ENCODE results near the gene TRIM43B. TPM values are rescaled to one million over a fixed set of nuclear protein-coding genes. Genes with fewer than 3 reads are reported as not detected.
"Not testable (repeated sequence)": the region's sequence is repeated elsewhere in the genome, so short reads cannot be mapped to it uniquely, and the experiment has no call there.

The TRIM43B gene
- total RNA-seq (2021; ENCODE audit: unreplicated experiment) (not detected), Bru-seq, nascent RNA (not detected), BruChase-seq, experiment 1, labeled RNA remaining after a 6-hour chase (not detected), BruChase-seq, experiment 2, labeled RNA remaining after a 2-hour chase (not detected)
- not detected in 2 replicates for polyA plus RNA-seq (2012)
- long read RNA-seq, result 0 reads

DNA sequence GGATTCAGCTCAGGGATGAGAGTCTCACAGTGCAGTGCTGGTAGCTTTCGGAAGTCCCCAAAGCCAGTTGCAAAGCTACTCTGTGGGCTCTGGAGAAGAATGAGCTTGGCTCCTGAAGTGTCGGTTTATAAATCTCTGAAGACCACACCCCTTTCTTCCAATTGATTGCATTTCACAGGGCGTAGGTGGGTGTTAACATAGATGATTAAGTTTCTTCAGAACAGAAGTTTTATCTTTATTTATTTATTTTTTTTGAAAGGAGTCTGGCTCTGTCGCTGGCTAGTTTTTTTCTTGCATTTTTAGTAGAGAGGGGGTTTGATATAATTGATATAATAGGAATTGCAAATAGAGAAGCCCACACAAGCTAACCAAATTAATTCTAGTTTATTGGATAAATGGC lies at the start of gene TRIM43B:
Gene TRIM43B (minus strand): TSS at position 101 of the 400 bp plus-strand sequence. CDS start 2,040 bp downstream, outside the sequence.
- H4K20me1 ChIP-seq (ENCODE audit: insufficient read depth); H3K4me2 ChIP-seq (ENCODE audit: low read length); H3K27ac ChIP-seq (ENCODE audit: low read depth, low read length); POLR2A ChIA-PET; H3K9me2 ChIP-seq (ENCODE audit: insufficient read depth); H2AFZ ChIP-seq (ENCODE audit: low read depth, low read length, poor library complexity, severe bottlenecking); RAD21 ChIA-PET (ENCODE audit: low non-redundant PET in 1 of 2, low total read pairs in 2 of 2, uncharacterized antibody in 2 of 2, unreplicated experiment in 2 of 2); H3K27me3 ChIP-seq (ENCODE audit: insufficient read depth, low read length); H3K36me3 ChIP-seq (ENCODE audit: control insufficient read depth in 1 of 2, insufficient read depth in 2 of 2, low read length in 2 of 2); H3K79me2 ChIP-seq (ENCODE audit: insufficient read depth, low read length); BruUV-seq (replicated peaks); CTCF ChIA-PET; H3K9ac ChIP-seq (ENCODE audit: low read length); ATAC-seq; intact Hi-C loops (cut with micrococcal nuclease); H3K4me3 ChIP-seq (replicated peaks in 1 of 2; ENCODE audit: low read depth in 1 of 2, low read length in 2 of 2); H3K9me3 ChIP-seq (ENCODE audit: control insufficient read depth in 1 of 2, insufficient read depth in 1 of 2, low read depth in 1 of 2, low read length in 2 of 2); DNase-seq (ENCODE audit: low read depth, low spot score); H3K4me1 ChIP-seq (ENCODE audit: control insufficient read depth in 1 of 2, insufficient read depth in 2 of 2, low read length in 2 of 2): not testable (repeated sequence)

DNA sequence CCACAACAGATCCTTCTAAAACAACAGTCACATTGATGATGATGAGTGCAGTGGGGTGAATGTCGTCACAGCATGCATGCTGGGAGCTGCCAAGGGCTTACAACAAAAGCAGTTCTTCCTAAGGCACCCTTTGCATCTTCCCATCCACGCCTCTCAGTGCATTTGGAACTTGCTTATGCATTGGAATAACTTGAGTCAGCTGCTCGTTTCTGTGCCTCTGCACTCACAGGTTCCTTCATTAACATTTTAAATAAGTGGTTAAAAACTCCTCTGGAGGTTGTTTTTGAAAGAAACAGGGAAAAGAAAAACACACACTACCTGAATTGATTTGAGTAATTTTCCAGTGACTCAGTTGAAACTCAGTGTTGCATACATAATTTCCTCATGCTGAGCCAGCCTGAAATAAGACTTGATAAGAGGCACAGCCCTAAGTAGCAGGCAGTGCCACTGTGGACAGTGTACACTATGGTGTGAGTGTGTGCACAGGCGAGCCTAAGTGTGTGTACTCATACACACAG lies 46.8 kb upstream of the TRIM43B start:
- Histone ChIP-seq H2AFZ (ENCODE audit: low read depth, low read length, poor library complexity, severe bottlenecking) (no peak overlapping the region), H3K4me2 (ENCODE audit: low read length) (no peak overlapping the region), H3K4me3 (replicated peaks in 1 of 2; ENCODE audit: low read depth in 1 of 2, low read length in 2 of 2) (no peak overlapping the region), H3K36me3 (ENCODE audit: control insufficient read depth in 1 of 2, insufficient read depth in 2 of 2, low read length in 2 of 2) (0 out of 4 replicates have a peak, but pooled peaks cover 0 to 2% of the 10 kb centered on the region in 2 experiments), H3K27me3 (ENCODE audit: insufficient read depth, low read length) (no peaks in the 10 kb centered on the region), H3K9ac (ENCODE audit: low read length) (no peak overlapping the region), H3K9me3 (ENCODE audit: control insufficient read depth in 1 of 2, insufficient read depth in 1 of 2, low read depth in 1 of 2, low read length in 2 of 2) (no peaks in the 10 kb centered on the region), H3K79me2 (ENCODE audit: insufficient read depth, low read length) (peaks cover 25% of the 10 kb centered on the region), H3K9me2 (ENCODE audit: insufficient read depth) (no peaks in the 10 kb centered on the region; the same call in 1 of the 2 replicates), H3K27ac (ENCODE audit: low read depth, low read length) (no peak overlapping the region), H3K4me1 (ENCODE audit: control insufficient read depth in 1 of 2, insufficient read depth in 2 of 2, low read length in 2 of 2) (peaks cover 0 to 5% of the 10 kb centered on the region in 2 experiments; a peak in 2 of 4 replicates), H4K20me1 (ENCODE audit: insufficient read depth) (no peaks in the 10 kb centered on the region)
- RAD21 ChIA-PET (ENCODE audit: low non-redundant PET in 1 of 2, low total read pairs in 2 of 2, uncharacterized antibody in 2 of 2, unreplicated experiment in 2 of 2), result no interaction called here
- CTCF ChIA-PET, result no interaction called here
- intact Hi-C loops (cut with micrococcal nuclease), result no loop called here
- no peak for TF ChIP-seq ZNF274 (IDR thresholded peaks at IDR 0.05; ENCODE audit: low read depth, low read length)
- no peak for TF ChIP-seq POLR2AphosphoS5 (IDR thresholded peaks at IDR 0.05; ENCODE audit: low read depth, low read length)
- no peak for TF ChIP-seq POLR2A (IDR thresholded peaks at IDR 0.05; ENCODE audit: borderline replicate concordance, extremely low read depth, insufficient read depth, insufficient read length)
- no peak for TF ChIP-seq SP1 (IDR thresholded peaks at IDR 0.05; ENCODE audit: low read depth)
- no peak for TF ChIP-seq CEBPB (IDR thresholded peaks at IDR 0.05; ENCODE audit: low read depth)
- TF ChIP-seq EZH2phosphoT487 (IDR thresholded peaks at IDR 0.05; ENCODE audit: borderline replicate concordance), result no peak
- no peak for TF ChIP-seq JUND (IDR thresholded peaks at IDR 0.05)
- TF ChIP-seq EGR1 (IDR thresholded peaks at IDR 0.05; ENCODE audit: low read depth), result no peak
- no peak for TF ChIP-seq YY1 (IDR thresholded peaks at IDR 0.05; ENCODE audit: extremely low read depth, insufficient replicate concordance, low read depth, low read length)
- TF ChIP-seq, protein P1, sequence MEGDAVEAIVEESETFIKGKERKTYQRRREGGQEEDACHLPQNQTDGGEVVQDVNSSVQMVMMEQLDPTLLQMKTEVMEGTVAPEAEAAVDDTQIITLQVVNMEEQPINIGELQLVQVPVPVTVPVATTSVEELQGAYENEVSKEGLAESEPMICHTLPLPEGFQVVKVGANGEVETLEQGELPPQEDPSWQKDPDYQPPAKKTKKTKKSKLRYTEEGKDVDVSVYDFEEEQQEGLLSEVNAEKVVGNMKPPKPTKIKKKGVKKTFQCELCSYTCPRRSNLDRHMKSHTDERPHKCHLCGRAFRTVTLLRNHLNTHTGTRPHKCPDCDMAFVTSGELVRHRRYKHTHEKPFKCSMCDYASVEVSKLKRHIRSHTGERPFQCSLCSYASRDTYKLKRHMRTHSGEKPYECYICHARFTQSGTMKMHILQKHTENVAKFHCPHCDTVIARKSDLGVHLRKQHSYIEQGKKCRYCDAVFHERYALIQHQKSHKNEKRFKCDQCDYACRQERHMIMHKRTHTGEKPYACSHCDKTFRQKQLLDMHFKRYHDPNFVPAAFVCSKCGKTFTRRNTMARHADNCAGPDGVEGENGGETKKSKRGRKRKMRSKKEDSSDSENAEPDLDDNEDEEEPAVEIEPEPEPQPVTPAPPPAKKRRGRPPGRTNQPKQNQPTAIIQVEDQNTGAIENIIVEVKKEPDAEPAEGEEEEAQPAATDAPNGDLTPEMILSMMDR (IDR thresholded peaks at IDR 0.05 in 2 of 3, conservative IDR thresholded peaks at IDR 0.05 in 1 of 3; ENCODE audit: borderline replicate concordance in 1 of 3, insufficient read depth in 1 of 3, low read depth in 2 of 3, low read length in 2 of 3), result no peak
- POLR2A ChIA-PET, result no interaction called here
- ATAC-seq (no peak), DNase-seq (ENCODE audit: low read depth, low spot score) (no peak)
- no TSS peak for BruUV-seq (replicated peaks)

Measured in HCT116 (cell line).